Amniotic stem cell (primary cell): ENCODE data around the gene ST8SIA6.
"Not testable (repeated sequence)": the region's sequence is repeated elsewhere in the genome, so short reads cannot be mapped to it uniquely, and the experiment has no call there.

Source experiments
- DNase-seq: peaks from one replicate; lab custom pipeline; 2025; lab: John Stamatoyannopoulos, UW

The ST8SIA6 gene

DNA sequence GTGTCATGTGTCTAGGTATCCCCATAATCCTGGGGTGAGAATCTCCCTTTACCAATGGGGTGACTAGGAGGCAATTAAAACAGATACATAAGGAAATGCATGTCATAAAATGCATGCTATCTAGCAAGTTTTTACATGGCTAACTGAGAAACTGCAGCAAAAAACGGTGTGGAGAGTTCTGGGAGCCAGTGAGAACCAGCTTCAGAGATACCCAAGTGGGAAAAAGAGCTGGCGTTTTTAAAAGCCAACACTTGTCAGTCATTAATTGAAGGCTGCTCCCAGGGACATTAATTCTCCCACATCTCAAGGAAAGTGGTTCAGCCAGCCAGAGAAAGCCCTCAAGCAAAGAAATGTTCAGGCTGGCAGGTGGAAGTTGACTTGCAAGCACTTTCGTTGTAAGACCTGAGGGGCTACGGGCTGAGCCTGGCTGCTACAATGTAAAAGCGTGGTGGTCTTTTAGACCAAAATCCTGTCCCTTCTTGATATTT, 28.1 kb downstream of the ST8SIA6 start:
- DNase-seq = no peak

DNA sequence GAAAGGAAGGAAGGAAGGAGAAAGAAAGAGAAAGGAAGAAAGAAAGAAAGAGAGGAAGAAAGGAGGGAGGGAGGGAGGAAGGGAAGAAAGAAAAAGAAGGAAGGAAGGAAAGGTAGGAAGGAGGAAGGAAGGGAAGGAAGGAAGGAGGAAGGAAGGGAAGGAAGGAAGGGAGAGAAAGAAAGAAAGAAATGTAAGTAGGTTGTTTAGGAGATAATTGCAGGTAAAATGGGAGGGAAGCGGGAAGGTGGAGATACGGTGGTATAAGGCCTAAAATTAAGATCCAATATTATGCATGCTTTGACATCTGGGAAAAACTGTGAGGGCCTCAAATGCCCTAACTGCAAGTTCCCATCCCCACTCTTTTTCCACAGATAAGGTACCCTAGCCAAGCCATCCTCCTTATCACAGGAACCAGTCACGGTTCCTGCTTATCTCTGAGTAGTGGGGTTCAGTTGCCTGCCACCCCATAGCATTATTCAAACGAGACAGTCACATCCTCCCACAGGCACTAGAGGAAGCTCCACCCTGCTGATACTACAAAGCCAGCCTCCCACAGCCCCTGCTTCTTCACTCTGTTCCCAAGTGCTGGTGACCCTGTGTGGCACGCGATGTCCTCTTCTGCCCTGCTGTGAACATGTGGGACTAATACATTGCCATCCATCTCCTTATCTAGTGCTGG, 28.7 kb downstream of the ST8SIA6 start:
- DNase-seq = no peak

DNA sequence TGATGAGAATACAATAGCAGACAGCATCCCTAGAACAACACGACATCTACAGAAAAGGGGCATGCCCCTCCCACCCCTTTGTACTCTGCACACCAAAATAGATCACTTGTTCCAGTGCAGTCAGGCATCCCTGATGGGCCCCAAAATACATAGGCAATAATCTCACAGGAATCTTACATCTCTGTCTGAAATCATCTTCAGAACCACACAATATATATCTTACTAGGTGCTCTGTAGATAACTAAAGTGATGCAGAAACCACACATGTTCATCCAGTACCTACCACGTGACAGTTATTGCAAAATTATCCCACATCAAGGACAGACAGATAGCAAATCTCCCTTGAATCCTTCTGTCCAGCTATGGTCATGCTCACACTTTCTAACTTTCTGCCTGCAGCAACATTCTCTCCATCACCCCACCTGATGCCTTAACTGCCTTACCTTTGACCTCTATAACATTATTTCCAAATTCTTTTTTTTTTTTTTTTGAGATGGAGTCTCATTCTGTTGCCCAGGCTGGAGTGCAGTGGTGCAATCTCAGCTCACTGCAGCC, 30.7 kb downstream of the ST8SIA6 start:
- DNase-seq = no peak

DNA sequence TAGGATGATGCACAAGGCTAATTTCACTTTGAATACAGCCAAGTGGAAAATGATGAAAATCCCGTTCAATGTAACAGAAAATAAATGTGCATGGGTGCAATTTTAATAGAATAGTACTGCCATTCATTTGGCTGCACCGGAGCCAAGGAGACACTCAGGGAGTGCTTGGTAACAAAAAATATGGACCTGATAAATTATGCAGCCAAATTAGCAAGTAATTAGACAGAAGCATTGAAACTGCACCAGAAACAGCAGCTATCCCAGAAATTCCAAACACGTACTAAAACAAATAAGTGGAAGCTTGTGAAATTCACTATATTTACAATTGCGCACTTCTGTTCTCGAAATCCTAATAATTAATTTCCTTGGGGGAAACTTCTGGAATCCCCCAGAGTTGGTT, 31.5 kb downstream of the ST8SIA6 start:
- DNase-seq = no peak

DNA sequence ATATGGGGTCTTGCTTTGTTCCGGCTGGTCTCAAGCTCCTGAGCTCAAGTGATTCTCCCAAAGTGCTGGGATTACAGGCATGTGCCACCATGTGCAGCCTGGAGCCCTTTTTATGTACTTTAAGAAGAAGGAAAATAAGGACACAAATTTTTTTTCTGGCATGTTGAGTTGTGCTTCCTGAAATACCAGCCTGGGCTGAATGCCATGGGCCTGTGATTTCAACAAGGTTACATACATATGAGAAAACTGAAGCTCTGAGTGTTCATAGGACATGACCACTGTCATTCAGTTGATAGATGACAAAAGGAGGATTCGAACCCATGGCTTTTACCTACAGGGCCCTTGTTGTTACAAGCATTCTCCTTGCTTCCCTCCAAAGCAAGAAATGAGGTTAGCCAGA, 36.1 kb downstream of the ST8SIA6 start:
- DNase-seq = no peak

DNA sequence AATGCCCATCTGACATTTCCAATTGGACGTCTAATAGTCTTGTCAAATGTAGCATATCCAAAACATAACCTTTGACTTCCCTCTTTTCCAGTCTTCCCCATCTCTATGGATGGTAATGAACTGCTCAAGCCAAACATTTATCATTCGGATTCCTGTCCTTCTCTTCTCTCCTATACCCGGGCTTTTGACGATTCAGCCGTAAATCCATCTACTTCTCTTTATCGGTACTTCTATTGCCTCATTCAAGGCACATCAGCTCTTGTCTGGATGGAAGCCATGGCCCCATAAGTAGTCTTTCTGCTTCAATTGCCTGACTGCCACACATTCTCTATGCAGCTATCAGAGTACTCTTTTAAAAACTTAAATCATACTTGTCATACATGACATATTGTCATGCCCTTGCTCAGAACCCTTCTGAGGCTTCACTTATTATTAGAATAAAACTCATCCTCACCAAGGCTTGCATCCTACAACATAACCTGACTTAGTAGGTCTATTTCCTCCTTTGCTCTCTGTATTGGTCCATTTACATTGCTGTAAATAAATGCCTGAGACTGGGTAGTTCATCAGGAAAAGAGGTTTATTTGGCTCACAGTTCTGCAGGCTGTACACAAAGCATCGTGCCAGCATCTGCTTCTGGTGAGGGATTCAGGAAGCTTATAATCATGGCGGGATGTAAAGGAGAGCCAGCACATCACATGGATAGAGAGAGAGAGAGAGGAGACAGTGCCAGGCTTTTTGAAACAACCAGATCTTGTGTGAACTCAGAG, 37.8 kb downstream of the ST8SIA6 start:
- DNase-seq = no peak

DNA sequence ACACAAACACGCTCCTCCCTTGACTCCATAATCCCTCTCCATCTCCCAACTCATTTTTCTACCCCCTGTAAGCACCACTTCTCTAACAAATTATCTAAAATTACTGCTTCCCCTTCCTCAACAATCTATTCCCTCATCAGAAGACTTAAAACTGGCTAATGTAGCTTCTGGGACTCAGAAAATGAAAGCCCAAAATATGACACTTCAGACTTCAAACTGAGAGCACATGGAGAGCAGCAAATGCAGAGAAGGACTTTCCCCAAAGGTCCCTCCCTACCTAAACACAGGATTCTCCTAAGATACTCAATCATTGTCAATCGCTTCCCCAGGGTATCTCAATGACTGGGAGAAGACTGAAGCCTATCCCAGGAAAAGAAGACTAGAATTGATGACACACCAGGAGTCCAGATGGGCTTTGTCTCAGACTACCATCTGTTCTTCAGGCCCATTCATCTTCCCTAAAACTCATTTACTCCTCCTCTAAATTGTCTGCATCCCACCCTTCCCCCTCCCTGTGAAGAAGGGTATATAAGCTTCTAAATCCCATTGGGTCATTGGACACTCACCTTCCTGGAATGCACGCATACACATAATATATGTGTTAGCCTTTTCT, 39.2 kb downstream of the ST8SIA6 start:
- no peak for DNase-seq

DNA sequence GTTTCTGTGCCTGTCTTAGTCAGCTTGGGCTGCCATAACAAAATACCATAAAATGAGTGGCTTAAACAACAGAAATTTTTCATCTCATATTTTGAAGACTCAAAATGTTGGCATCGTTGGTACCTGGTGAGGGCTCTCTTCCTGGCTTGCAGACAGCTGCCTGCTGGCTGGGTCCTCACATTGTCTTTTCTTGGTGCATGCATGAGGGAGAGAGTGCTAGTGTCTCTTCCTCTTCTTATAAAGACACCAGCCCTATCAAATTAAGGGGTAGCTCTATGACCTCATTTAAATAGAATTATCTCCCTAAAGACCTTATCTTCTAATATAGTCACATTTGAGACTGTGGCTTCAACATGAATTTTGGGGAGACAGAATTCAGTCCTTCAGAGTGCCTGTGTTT, 39.9 kb downstream of the ST8SIA6 start:
- DNase-seq = no peak

DNA sequence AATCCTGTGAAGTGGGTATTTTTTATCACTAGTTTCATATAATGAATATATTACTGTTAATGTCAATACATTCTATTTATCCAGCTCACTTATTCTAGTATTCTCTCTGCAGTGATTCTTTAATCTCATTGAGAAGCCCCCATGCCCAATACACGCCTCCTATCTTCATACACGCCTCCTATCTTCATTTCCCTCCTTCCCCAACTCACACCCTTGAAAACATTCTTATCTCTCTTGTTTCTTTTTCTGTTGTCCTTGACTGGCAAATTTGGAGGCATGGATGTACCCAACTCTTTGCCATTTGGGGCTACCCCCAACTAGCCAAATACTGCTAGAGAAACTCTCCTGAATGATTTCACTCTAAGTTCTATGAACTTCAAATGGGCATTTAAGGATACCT, 40.5 kb downstream of the ST8SIA6 start:
- DNase-seq = no peak

DNA sequence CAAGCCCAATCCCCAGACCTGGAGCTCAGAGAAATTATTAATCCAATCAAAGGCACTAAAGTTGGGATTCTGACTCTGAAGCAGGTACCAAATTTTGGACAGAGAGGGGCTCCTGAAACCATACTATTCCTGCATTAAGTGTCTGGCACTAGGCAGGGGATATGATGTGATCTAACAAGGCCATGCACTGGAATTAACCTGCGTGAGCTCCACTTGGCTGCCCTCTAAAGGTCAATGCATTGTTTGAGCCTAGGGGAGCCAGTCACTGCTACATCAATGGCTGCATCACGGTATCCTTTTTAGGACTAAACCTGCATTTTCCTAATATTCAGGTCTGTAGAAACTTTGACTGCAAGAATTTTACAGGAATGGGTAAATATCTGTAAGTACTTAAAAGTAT, 42.1 kb downstream of the ST8SIA6 start:
- DNase-seq = no peak

DNA sequence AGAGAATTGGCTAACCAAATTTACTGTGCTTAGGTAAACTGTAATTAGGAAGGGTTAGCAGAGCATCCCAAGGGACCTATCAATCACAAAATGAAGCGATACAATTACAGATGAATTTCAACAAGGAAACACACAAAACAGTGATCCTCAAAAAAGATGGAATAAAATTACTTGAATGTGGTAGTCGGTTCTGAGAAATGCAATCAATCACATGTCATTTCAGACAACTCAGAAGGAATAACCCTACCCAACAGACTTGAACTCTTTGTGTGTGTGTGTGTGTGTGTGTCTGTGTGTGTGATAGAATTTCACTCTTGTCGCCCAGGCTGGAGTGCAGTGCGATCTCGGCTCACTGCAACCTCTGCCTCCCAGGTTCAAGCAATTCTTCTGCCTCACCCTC, 43.5 kb downstream of the ST8SIA6 start:
- DNase-seq = no peak

DNA sequence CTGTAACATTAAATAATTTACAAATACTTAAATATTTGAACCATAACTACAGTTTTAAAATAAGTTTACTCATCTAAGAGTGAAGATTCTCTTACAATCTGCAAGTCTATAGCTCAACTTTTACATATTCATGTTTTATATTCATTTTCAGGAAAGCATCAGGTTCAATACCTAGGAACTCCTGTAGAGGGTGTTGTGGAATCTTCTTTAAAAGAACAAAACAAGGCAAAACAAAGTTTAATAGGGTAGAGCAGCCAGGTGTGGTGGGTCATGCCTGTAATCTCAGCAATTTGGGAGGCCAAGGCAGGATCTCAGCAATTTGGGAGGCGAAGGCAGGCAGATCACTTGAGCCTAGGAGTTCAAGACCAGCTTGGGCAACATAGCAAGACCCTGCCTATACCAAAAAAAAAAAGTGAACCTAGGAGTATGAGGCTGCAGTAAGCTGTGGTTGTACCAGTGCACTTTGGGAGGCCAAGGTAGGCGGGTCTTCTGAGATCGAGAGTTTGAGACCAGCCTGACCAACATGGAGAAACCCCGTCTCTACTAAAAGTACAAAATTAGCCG, 45.1 kb downstream of the ST8SIA6 start:
- DNase-seq = no peak

DNA sequence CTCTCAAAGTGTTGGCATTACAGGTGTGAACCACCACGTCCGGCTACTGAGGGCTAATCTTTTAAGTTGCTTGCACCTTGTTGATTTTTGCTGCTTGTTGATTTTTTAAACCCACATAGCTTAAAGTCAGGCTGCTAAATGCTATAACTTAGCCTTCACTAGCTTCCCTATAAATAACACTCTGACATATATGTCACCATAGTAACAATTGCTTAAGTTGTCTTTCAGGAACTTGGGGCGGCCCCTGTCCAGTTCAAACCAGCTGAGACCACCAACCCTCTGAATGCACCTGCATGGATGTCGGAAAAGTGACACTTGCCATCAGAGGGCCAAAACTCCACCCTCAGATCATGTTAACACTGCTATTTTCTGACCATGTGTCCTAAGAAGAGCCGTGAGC, 47.3 kb downstream of the ST8SIA6 start:
- no peak for DNase-seq

DNA sequence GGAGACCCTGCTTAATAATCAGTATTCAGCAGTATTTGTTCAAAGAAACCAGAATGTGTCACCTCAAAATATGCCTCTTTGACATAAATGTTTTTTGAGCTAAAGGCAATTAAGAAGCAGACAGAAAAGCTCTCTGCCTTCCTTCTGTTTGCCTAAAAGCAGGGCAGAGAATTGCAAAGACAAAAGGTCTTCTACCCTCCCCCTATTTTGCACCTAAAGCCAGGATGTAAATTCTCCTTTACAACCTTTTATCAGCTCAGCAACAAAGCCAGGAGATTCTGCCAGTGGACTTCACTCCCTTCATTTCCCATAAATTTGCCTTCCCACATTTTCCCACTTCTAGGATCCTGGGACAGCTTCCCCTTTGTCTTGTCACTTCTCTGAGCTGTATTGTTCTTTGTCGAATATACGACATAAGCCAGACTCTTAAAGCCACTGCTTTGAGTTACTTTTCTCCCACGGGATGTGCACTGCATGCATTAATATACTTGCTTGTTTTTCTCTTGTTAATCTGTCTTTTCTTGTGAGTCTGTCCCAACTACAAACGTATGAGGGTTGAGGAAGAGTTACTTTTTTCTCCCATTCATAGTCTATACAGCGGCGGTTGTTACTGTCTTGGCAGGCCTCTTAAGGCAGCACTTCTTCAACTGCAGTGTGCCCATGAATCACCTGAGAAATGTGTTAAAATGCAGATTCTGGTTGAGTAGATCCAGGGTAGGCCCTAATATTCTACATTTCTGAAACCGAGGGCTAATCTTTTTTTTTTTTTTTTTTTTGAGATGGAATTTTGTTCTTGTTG, 48.2 kb downstream of the ST8SIA6 start:
- DNase-seq = no peak

DNA sequence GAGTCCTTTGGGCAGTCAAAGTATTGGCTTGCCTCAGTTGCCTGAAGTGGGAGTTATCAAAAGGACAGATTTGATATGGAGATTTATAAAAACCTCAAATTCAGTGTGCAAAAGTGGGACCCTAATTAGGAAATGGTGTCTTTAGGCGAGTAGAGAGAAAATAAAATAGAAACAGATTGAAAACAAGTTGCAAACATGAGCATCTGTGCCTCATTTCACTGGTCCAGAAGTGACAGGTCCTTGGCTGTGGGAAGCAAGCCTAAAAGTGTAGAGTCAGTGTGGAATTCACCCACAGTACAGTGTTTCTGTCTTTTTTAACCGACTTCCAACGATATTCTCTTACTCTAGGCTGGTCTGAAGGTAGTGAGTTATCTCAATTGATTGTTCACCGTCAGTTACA, 51.2 kb downstream of the ST8SIA6 start:
- no peak for DNase-seq

DNA sequence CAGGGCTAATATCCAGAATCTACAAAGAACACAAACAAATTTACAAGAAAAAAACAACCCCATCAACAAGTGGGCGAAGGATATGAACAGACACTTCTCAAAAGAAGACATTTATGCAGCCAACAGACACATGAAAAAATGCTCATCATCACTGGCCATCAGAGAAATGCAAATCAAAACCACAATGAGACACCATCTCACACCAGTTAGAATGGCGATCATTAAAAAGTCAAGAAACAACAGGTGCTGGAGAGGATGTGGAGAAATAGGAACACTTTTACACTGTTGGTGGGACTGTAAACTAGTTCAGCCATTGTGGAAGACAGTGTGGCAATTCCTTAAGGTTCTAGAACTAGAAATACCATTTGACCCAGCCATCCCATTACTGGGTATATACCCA, 52.4 kb downstream of the ST8SIA6 start:
- DNase-seq = not testable (repeated sequence)

DNA sequence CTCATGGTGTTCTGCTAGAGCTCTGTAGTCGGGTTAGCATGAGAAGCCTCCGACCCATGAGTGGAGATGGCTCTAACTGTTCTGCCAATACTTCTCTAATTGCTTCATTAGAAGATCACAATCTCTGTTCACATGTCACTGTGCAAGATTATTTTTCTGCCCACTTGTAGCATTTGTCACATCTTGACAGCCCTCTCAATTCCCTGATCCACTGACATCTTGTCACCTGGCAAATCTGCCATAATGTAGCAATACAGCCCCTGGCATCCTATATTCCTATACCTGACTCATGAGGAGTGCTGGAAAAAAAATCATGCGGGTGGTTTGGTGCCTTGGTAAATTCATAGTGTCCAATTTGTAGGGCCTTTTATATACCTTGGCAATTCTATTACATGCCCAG, 58.4 kb downstream of the ST8SIA6 start:
- no peak for DNase-seq

DNA sequence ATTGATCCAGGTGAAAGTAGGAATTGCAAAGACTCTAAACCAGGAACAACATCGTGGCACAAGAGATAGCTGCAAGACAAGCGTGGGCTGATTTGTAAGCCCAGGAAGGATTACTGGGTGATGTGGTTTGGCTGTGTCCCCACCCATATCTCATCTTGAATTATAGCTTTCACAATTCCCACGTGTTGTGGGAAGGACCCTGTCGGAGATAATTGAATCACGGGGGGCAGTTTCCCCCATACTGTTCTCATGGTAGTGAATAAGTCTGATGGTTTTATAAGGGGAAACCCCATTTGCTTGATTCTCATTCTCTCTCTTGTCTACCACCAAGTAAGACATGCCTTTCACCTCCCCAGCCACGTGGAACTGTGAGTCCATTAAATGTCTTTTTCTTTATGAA, 59.5 kb downstream of the ST8SIA6 start:
- DNase-seq = no peak

DNA sequence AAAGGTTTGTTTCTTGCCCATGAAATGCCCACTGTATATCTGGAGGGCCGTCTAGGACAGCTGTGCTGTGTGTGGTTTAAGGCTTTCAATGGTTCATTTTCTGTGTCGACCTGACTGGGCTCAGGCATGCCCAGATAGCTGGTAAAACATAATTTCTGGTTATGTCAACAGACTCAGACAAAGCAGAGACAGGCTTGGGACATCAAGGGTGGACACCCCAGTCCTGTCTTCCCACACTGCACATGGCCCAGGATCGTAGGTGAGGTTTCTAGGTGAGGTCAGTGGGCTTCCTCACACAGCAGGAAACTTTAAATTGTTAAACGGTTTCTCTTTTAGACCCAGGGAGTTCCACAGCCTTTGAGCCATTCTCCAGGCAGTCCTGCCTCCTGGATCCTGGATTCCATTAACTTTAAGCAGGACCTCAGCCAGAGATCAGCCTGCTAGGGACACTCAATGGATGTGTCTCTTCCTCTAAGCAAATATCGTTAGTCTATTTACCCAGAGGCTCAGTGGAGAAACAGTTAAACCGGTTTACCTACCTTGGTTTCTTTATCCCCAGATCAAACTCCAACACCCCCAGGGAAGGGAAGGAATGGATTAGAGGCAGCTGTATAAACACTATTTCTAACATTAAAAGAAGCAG, 66.4 kb downstream of the ST8SIA6 start:
- DNase-seq = no peak

DNA sequence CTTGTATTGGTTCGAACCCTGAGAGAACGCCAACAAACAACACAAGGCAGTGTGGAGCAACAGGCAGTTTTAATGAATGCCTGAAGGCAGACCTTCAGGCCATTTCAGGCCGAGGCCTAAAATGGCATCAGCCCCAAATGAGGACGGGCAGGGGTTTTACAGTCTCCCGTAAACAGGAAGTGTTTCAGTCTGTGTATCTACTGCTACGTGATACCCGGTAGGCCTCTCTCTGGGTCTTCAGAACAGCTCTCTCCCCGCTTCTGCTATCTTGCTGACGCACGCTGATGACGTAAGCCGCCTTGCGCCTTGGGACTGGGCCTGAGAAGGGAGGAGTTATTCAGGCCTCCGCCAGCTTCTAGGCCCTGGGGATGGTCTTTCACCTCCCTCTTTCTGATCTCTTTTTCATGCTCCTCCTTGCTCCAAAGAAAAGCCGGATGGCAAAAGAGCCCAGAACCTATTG, 67.7 kb downstream of the ST8SIA6 start:
- no peak for DNase-seq

DNA sequence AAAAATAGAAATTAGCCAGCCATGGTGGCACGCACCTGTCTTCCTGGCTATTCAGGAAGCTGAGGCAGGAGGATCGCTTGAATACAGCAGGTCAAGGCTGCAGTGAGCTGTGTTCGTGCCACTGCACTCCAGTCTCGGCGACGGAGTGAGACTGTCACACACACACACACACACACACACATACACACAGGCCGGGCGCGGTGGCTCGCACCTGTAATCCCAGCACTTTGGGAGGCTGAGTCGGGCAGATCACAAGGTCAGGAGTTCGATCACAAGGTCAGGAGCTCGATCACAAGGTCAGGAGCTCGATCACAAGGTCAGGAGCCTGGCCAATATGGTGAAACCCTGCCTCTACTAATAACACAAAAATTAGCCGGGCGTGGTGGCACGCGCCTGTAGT, 68.4 kb downstream of the ST8SIA6 start:
- DNase-seq = no peak
